SU-DHL-6 (cell line): ENCODE results near the gene TBCK.

Source experiments
- H2AFZ ChIP-seq: fragments of 200-600 bp; sonication (generic); 2 replicates; pipeline ENCODE4 v1.6.1; 2014; ENCODE audit warnings: low read depth, mild to moderate bottlenecking, moderate library complexity, mixed read lengths, antibody characterized with exemption, low read length; ENCODE audit not compliant: severe bottlenecking
- H3F3A ChIP-seq: fragments of 200-600 bp; shearing (Covaris generic); 2 replicates; pipeline ENCODE4 v1.6.0; 2016; ENCODE audit warnings: antibody characterized with exemption, mild to moderate bottlenecking; ENCODE audit not compliant: insufficient read depth
- H3K27ac ChIP-seq: fragments of 200-600 bp; sonication (generic); 2 replicates; pipeline ENCODE4 v1.5.1; 2016; ENCODE audit warnings: low read depth, mild to moderate bottlenecking, low read length, moderate library complexity, mixed read lengths
- H3K27me3 ChIP-seq: fragments of 200-600 bp; sonication (generic), shearing (Covaris generic); 2 replicates; pipeline ENCODE4 v1.6.0; 2014; ENCODE audit warnings: mild to moderate bottlenecking, low read length
- H3K36me3 ChIP-seq: fragments of 200-600 bp; sonication (generic); 2 replicates; pipeline ENCODE4 v1.6.1; 2014; ENCODE audit warnings: mild to moderate bottlenecking, low read length, mixed read lengths
- H3K4me2 ChIP-seq: fragments of 300-600, 200-600 bp; shearing (Covaris generic), sonication (generic); 2 replicates; pipeline ENCODE4 v1.6.0; 2014; ENCODE audit warnings: low read length, low read depth, mild to moderate bottlenecking; ENCODE audit not compliant: poor library complexity, severe bottlenecking
- H3K4me3 ChIP-seq: fragments of 200-600 bp; sonication (generic); 2 replicates; pipeline ENCODE4 v1.5.1; 2014; ENCODE audit warnings: antibody characterized with exemption, low read length, mild to moderate bottlenecking, mixed read lengths; ENCODE audit not compliant: insufficient read depth, poor library complexity, severe bottlenecking
- H3K79me2 ChIP-seq: fragments of 200-600 bp; sonication (generic); 2 replicates; pipeline ENCODE4 v1.6.1; 2014; ENCODE audit warnings: mild to moderate bottlenecking, low read length, moderate library complexity; ENCODE audit not compliant: insufficient read depth
- H3K9ac ChIP-seq: fragments of 200-600 bp; sonication (generic); 2 replicates; pipeline ENCODE4 v1.7.0; 2014; ENCODE audit warnings: mild to moderate bottlenecking, low read length
- H3K9me2 ChIP-seq: fragments of 200-600 bp; sonication (generic); replicated peaks from 2 replicates; pipeline ENCODE4 v1.6.1; 2014; ENCODE audit warnings: low read length; ENCODE audit not compliant: insufficient read depth
- H3K9me3 ChIP-seq: fragments of 200-600 bp; sonication (generic); 2 replicates; pipeline ENCODE4 v1.6.1; 2014; ENCODE audit warnings: low read length, mixed read lengths; ENCODE audit not compliant: insufficient read depth
- H4K20me1 ChIP-seq: fragments of 200-600 bp; sonication (generic); 2 replicates; pipeline ENCODE4 v1.6.1; 2014; ENCODE audit warnings: low read depth, mild to moderate bottlenecking, antibody characterized with exemption, low read length, moderate library complexity, mixed read lengths
- CTCF ChIP-seq: fragments of 200-600 bp; sonication (generic); IDR thresholded peaks from one replicate; pipeline ENCODE4 v1.5.1; 2017; ENCODE audit warnings: antibody characterized with exemption, mild to moderate bottlenecking, low read length, moderate library complexity; ENCODE audit not compliant: insufficient read depth, poor library complexity, severe bottlenecking
- EZH2phosphoT487 ChIP-seq: fragments of 200-600 bp; sonication (generic), shearing (Covaris generic); conservative IDR thresholded peaks from 2 replicates; pipeline ENCODE4 v1.6.1; 2018; ENCODE audit warnings: mild to moderate bottlenecking, antibody characterized with exemption, low read length, moderate library complexity, mixed read lengths

The TBCK gene

GRCh38 chr4:105998171-105999063 is 317.6 kb downstream of the TBCK start:
- Histone ChIP-seq H3K79me2 (no peaks in the 10 kb centered on the region), H3K4me2 (no peak overlapping the region), H3K36me3 (no peaks in the 10 kb centered on the region), H3K4me3 (no peak overlapping the region), H3K9me2 (no peaks in the 10 kb centered on the region), H3K27ac (no peak overlapping the region), H3F3A (no peaks in the 10 kb centered on the region), H3K27me3 (no peaks in the 10 kb centered on the region), H3K9me3 (no peaks in the 10 kb centered on the region), H4K20me1 (no peaks in the 10 kb centered on the region), H2AFZ (no peak overlapping the region), H3K9ac (no peak overlapping the region)
- TF ChIP-seq EZH2phosphoT487 (no peak), CTCF (no peak)

DNA sequence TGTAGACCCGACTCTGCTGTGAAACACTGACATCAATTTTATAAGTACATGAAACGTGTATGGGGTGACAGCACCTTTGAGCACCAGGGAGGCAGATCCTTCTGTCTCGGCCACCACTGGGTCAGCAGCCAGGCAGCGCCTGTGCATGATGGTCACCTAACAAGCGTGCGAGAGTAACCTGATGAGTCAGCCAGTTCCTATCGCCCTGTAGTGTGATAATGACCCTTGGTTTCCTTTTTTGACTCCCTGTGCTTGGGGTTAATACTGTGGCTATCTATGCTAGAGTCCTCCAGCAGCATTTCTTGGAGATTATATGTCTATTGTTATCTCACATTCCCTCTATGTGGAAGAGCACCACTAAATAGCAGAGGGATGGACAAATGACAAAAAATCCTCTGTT is 319.2 kb downstream of the TBCK start:
- Histone ChIP-seq H3K4me2 (no peak overlapping the region), H4K20me1 (no peaks in the 10 kb centered on the region), H3F3A (no peaks in the 10 kb centered on the region), H3K36me3 (no peaks in the 10 kb centered on the region), H3K79me2 (no peaks in the 10 kb centered on the region), H3K27me3 (no peaks in the 10 kb centered on the region), H2AFZ (no peak overlapping the region), H3K9me3 (no peaks in the 10 kb centered on the region), H3K9me2 (no peaks in the 10 kb centered on the region), H3K4me3 (no peak overlapping the region), H3K9ac (no peak overlapping the region), H3K27ac (no peak overlapping the region)
- no peak for TF ChIP-seq EZH2phosphoT487
- no peak for TF ChIP-seq CTCF

DNA sequence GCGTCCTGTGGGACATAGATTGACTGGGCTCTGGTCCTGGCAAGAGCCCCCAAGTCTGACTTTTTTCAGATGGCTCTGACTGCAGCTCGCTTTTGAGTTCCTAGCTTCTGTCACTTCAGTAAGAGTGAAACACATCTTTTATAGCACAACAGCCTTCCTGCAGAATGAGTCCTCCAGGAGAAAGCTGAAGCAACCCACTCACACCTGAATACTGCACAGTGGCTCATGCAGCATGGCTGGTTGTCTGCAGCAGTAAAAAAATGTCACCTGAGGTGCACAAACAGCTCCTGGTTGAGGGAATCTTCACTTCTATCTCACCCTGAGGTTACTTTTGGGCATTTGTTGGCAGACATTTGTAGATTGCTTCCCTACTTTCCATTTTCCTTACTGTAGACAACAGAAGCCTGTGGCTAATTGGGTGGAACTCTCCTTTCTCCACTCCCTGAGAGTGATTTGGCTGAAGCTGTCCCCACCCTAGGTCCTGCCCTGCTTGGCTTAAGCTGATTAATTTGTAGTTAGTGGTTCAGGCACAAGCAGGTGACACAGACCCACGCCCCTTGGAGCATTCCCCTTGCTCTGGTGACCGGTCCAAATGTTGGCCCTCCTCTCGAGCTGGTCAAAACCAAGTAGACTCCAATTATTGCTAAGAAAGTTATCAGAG is 321.0 kb downstream of the TBCK start:
- Histone ChIP-seq H4K20me1 (no peaks in the 10 kb centered on the region), H3F3A (no peaks in the 10 kb centered on the region), H3K9me3 (no peaks in the 10 kb centered on the region), H3K4me2 (no peak overlapping the region), H2AFZ (no peak overlapping the region), H3K9ac (no peak overlapping the region), H3K27me3 (no peaks in the 10 kb centered on the region), H3K9me2 (no peaks in the 10 kb centered on the region), H3K27ac (no peak overlapping the region), H3K36me3 (no peaks in the 10 kb centered on the region), H3K79me2 (no peaks in the 10 kb centered on the region), H3K4me3 (no peak overlapping the region)
- TF ChIP-seq CTCF: no peak
- TF ChIP-seq EZH2phosphoT487: no peak
